Parathyroid adenoma (tissue), 2 donors: ENCODE data around the gene SPAG16.

ENCODE experiments used
- H2AFZ ChIP-seq: fragments of 300-600 bp; sonication (generic); one replicate; pipeline ENCODE4 v1.7.0; 2017; ENCODE audit warnings: antibody characterized with exemption, mild to moderate bottlenecking
- H3K27ac ChIP-seq: fragments of 300-600 bp; sonication (generic); one replicate; pipeline ENCODE4 v1.7.0; 2017
- H3K27me3 ChIP-seq: fragments of 300-600 bp; sonication (generic); one replicate; pipeline ENCODE4 v1.7.0; 2017; ENCODE audit warnings: low read length; ENCODE audit not compliant: control insufficient read depth, insufficient read depth
- H3K36me3 ChIP-seq: fragments of 300-600 bp; sonication (generic); one replicate; pipeline ENCODE4 v1.7.0; 2017; ENCODE audit warnings: low read length; ENCODE audit not compliant: control insufficient read depth, insufficient read depth
- H3K4me1 ChIP-seq: fragments of 300-600 bp; sonication (generic); one replicate; pipeline ENCODE4 v1.7.0; 2017; ENCODE audit warnings: control low read depth
- H3K4me2 ChIP-seq: fragments of 300-600 bp; sonication (generic); one replicate; pipeline ENCODE4 v1.7.0; 2017; ENCODE audit warnings: low read length
- H3K4me3 ChIP-seq: fragments of 300-600 bp; sonication (generic); one replicate; pipeline ENCODE4 v1.7.0; 2017; ENCODE audit warnings: low read depth, low read length
- H3K79me2 ChIP-seq: fragments of 300-600 bp; sonication (generic); one replicate; pipeline ENCODE4 v1.7.0; 2017; ENCODE audit warnings: control low read depth
- H3K9ac ChIP-seq: fragments of 300-600 bp; sonication (generic); one replicate; pipeline ENCODE4 v1.7.0; 2017; ENCODE audit warnings: mild to moderate bottlenecking
- H3K9me3 ChIP-seq: fragments of 300-600 bp; sonication (generic); one replicate; pipeline ENCODE4 v1.7.0; 2017; ENCODE audit warnings: low read length; ENCODE audit not compliant: control insufficient read depth
- CTCF ChIP-seq: fragments of 300-600 bp; sonication (generic); IDR thresholded peaks from one replicate; pipeline ENCODE4 v1.7.0; 2017; ENCODE audit warnings: antibody characterized with exemption, mild to moderate bottlenecking
- donor health status: primary hyperparathyroidism.

Gene SPAG16

GRCh38 chr2:214242797-214243196, 958.5 kb downstream of the SPAG16 start:
- Histone ChIP-seq H3K27me3 (no peaks in the 10 kb centered on the region), H3K79me2 (no peaks in the 10 kb centered on the region), H3K4me2 (no peak overlapping the region), H3K36me3 (no peaks in the 10 kb centered on the region), H3K9me3 (no peaks in the 10 kb centered on the region), H3K4me1 (no peaks in the 10 kb centered on the region), H3K27ac (no peak overlapping the region), H3K9ac (no peak overlapping the region), H2AFZ (no peak overlapping the region), H3K4me3 (no peak overlapping the region)
- TF ChIP-seq CTCF = no peak

GRCh38 chr2:214244847-214245246, 960.6 kb downstream of the SPAG16 start:
- Histone ChIP-seq H3K27ac (no peak overlapping the region), H3K9ac (no peak overlapping the region), H3K4me3 (no peak overlapping the region), H3K27me3 (no peaks in the 10 kb centered on the region), H3K4me1 (no peaks in the 10 kb centered on the region), H2AFZ (no peak overlapping the region), H3K4me2 (no peak overlapping the region), H3K36me3 (no peaks in the 10 kb centered on the region), H3K79me2 (no peaks in the 10 kb centered on the region), H3K9me3 (no peaks in the 10 kb centered on the region)
- no peak for TF ChIP-seq CTCF

- no peak overlapping the region for H3K9ac ChIP-seq
- no peak overlapping the region for H3K4me3 ChIP-seq
- no peaks in the 10 kb centered on the region for H3K79me2 ChIP-seq
- no peaks in the 10 kb centered on the region for H3K36me3 ChIP-seq
- no peaks in the 10 kb centered on the region for H3K27me3 ChIP-seq
- no peak for TF ChIP-seq CTCF
- no peak overlapping the region for H3K4me2 ChIP-seq
- no peaks in the 10 kb centered on the region for H3K4me1 ChIP-seq
- H3K27ac ChIP-seq = no peak overlapping the region
- H3K9me3 ChIP-seq = no peaks in the 10 kb centered on the region
- no peak overlapping the region for H2AFZ ChIP-seq
Observed at GRCh38 chr2:214246417-214246816, 962.2 kb downstream of the SPAG16 start.

- Histone ChIP-seq H3K4me1 (no peaks in the 10 kb centered on the region), H3K27me3 (no peaks in the 10 kb centered on the region), H3K9ac (no peak overlapping the region), H2AFZ (no peak overlapping the region), H3K36me3 (no peaks in the 10 kb centered on the region), H3K9me3 (no peaks in the 10 kb centered on the region), H3K27ac (no peak overlapping the region), H3K4me3 (no peak overlapping the region), H3K4me2 (no peak overlapping the region), H3K79me2 (no peaks in the 10 kb centered on the region)
- no peak for TF ChIP-seq CTCF
Observed at GRCh38 chr2:214247531-214247930, 963.3 kb downstream of the SPAG16 start.

- Histone ChIP-seq H3K4me3 (no peak overlapping the region), H3K9me3 (no peaks in the 10 kb centered on the region), H3K4me1 (no peaks in the 10 kb centered on the region), H2AFZ (no peak overlapping the region), H3K79me2 (no peaks in the 10 kb centered on the region), H3K27me3 (no peaks in the 10 kb centered on the region), H3K9ac (no peak overlapping the region), H3K36me3 (no peaks in the 10 kb centered on the region), H3K27ac (no peak overlapping the region), H3K4me2 (no peak overlapping the region)
- no peak for TF ChIP-seq CTCF
Observed at GRCh38 chr2:214255046-214255445, 970.8 kb downstream of the SPAG16 start.
